CD4-positive, alpha-beta T cell (primary cell): ENCODE data around the gene NTN1. TPM values are rescaled to one million over a fixed set of nuclear protein-coding genes. Genes with fewer than 3 reads are reported as not detected.

Experiments used
- ATAC-seq: fragments of 200-7000 bp; cut with Tn5 transposase; one replicate; pipeline ENCODE4 v1.10.0; 2022; ENCODE audit warnings: mild to moderate bottlenecking; ENCODE audit not compliant: poor library complexity
- CTCF ChIA-PET: fragments of 350-600 bp; sonication (Branson Sonifier 250); formaldehyde crosslinking; loops from one replicate; lab custom pipeline; 2021; ENCODE audit warnings: antibody characterized with exemption, inconsistent platforms; lab: Charles Lee
- POLR2A ChIA-PET: fragments of 350-600 bp; sonication (Branson Sonifier 250); formaldehyde crosslinking; loops from one replicate; lab custom pipeline; 2021; ENCODE audit warnings: antibody characterized with exemption, inconsistent platforms; lab: Charles Lee
- DNase-seq, 14 experiments: peaks; one replicate each; pipeline ENCODE4 v3.0.0-alpha.2; 2013 to 2020; ENCODE audit warnings: mixed read lengths in 2 of 14
- H3K27ac ChIP-seq, 2 donors: one replicate each; pipeline versions ENCODE4 v1.5.1 to v1.7.0; 2013; ENCODE audit warnings: low read length in 2 of 2, low read depth in 1 of 2, mild to moderate bottlenecking in 1 of 2
- H3K27me3 ChIP-seq, 2 experiments: 1 replicate in 1 of 2; 2 replicates in 1 of 2; pipeline versions ENCODE4 v1.6.1 to v1.7.0; 2013; ENCODE audit warnings: low read length in 2 of 2, control low read depth in 1 of 2, mild to moderate bottlenecking in 1 of 2, moderate library complexity in 1 of 2; ENCODE audit not compliant: insufficient read depth in 2 of 2, control insufficient read depth in 1 of 2
- H3K36me3 ChIP-seq: one replicate; pipeline ENCODE4 v1.6.1; 2013; ENCODE audit warnings: low read length, control low read depth; ENCODE audit not compliant: insufficient read depth
- H3K4me1 ChIP-seq: one replicate; pipeline ENCODE4 v1.6.1; 2013; ENCODE audit warnings: low read length, control low read depth; ENCODE audit not compliant: insufficient read depth
- H3K4me3 ChIP-seq: one replicate; pipeline ENCODE4 v1.5.1; 2013; ENCODE audit warnings: mild to moderate bottlenecking, low read length, moderate library complexity
- H3K9me3 ChIP-seq, 2 experiments: 1 replicate in 1 of 2; 2 replicates in 1 of 2; pipeline versions ENCODE4 v1.6.1 to v1.7.0; 2013; ENCODE audit warnings: low read length in 2 of 2, mild to moderate bottlenecking in 2 of 2, control low read depth in 1 of 2, moderate library complexity in 1 of 2; ENCODE audit not compliant: control insufficient read depth in 1 of 2, insufficient read depth in 1 of 2
- H3K27ac Mint-ChIP-seq: one replicate; pipeline ENCODE4 v1.8.0; 2020; ENCODE audit warnings: mixed read lengths
- H3K27me3 Mint-ChIP-seq: one replicate; pipeline ENCODE4 v1.8.0; 2021; ENCODE audit warnings: mixed read lengths
- H3K36me3 Mint-ChIP-seq: one replicate; pipeline ENCODE4 v1.8.0; 2021; ENCODE audit warnings: low read depth, mixed read lengths
- H3K4me1 Mint-ChIP-seq: one replicate; pipeline ENCODE4 v1.8.0; 2021; ENCODE audit warnings: low read depth, mixed read lengths
- H3K4me3 Mint-ChIP-seq: one replicate; pipeline ENCODE4 v1.8.0; 2020; ENCODE audit warnings: mild to moderate bottlenecking, mixed read lengths
- H3K9me3 Mint-ChIP-seq: one replicate; pipeline ENCODE4 v1.8.0; 2020; ENCODE audit warnings: mixed read lengths
- CTCF ChIP-seq: fragments of 200-600 bp; IDR thresholded peaks from one replicate; pipeline ENCODE4 v1.8.0; 2022; ENCODE audit warnings: antibody characterized with exemption, mild to moderate bottlenecking
- intact Hi-C, 2 experiments: fragments of 100-400 bp; cut with DNase I in 1 of 2; cut with micrococcal nuclease in 1 of 2; formaldehyde crosslinking; loops; one replicate each; pipeline versions ENCODE4 v1.15.1 to v1.9.0; 2023 to 2025; cut with DNase I, micrococcal nuclease
- total RNA-seq, 174 experiments: library from RNA in 2 of 174; stranded (reverse) in 2 of 174; gene quantifications; one replicate each; pipeline ENCODE4 v1.2.3 and lab custom pipeline; 2021 to 2026

The NTN1 gene
- total RNA-seq, 2 experiments from 2014 or later, result 0.08 to 0.14 TPM

GRCh38 chr17:9203771-9204425, 182.6 kb downstream of the NTN1 start:
- ChIA-PET CTCF (no interaction called here), POLR2A (no interaction called here)
- no peaks in the 10 kb centered on the region for H3K27me3 Mint-ChIP-seq
- Histone ChIP-seq H3K27me3 (no peaks in the 10 kb centered on the region), H3K4me3 (no peak overlapping the region), H3K27ac (no peak overlapping the region), H3K4me1 (no peaks in the 10 kb centered on the region), H3K9me3 (no peaks in the 10 kb centered on the region), H3K36me3 (no peaks in the 10 kb centered on the region)
- H3K4me1 Mint-ChIP-seq, result no peaks in the 10 kb centered on the region
- no peaks in the 10 kb centered on the region for H3K9me3 Mint-ChIP-seq
- H3K4me3 Mint-ChIP-seq, result no peak overlapping the region
- TF ChIP-seq CTCF, result no peak
- H3K36me3 Mint-ChIP-seq, result no peaks in the 10 kb centered on the region
- no peak overlapping the region for H3K27ac Mint-ChIP-seq
- DNase-seq, result no peak
- ATAC-seq, result no peak
- intact Hi-C loops, result no loop called here

GRCh38 chr17:9204637-9205329, 183.5 kb downstream of the NTN1 start:
- no peak for DNase-seq
- no peak overlapping the region for H3K27ac Mint-ChIP-seq
- no peaks in the 10 kb centered on the region for H3K27me3 Mint-ChIP-seq
- Histone ChIP-seq H3K36me3 (no peaks in the 10 kb centered on the region), H3K4me1 (no peaks in the 10 kb centered on the region), H3K4me3 (no peak overlapping the region), H3K27me3 (peaks cover 0 to 2% of the 10 kb centered on the region in 2 experiments), H3K27ac (no peak overlapping the region), H3K9me3 (peaks cover 0 to under 1% of the 10 kb centered on the region in 2 experiments)
- H3K36me3 Mint-ChIP-seq, result no peaks in the 10 kb centered on the region
- no peaks in the 10 kb centered on the region for H3K9me3 Mint-ChIP-seq
- intact Hi-C loops, result no loop called here
- no peak for TF ChIP-seq CTCF
- ChIA-PET POLR2A (no interaction called here), CTCF (no interaction called here)
- no peak overlapping the region for H3K4me3 Mint-ChIP-seq
- H3K4me1 Mint-ChIP-seq, result no peaks in the 10 kb centered on the region
- ATAC-seq, result no peak

GRCh38 chr17:9205520-9206409, 184.5 kb downstream of the NTN1 start:
- DNase-seq (no peak), ATAC-seq (no peak)
- Histone ChIP-seq H3K27ac (no peak overlapping the region), H3K36me3 (no peaks in the 10 kb centered on the region), H3K9me3 (peaks cover 0 to 3% of the 10 kb centered on the region in 2 experiments), H3K27me3 (peaks cover 0 to 2% of the 10 kb centered on the region in 2 experiments), H3K4me1 (no peaks in the 10 kb centered on the region), H3K4me3 (no peak overlapping the region)
- CTCF ChIA-PET, result no interaction called here
- no peaks in the 10 kb centered on the region for H3K4me1 Mint-ChIP-seq
- no peaks in the 10 kb centered on the region for H3K36me3 Mint-ChIP-seq
- no peak overlapping the region for H3K27ac Mint-ChIP-seq
- no peak overlapping the region for H3K4me3 Mint-ChIP-seq
- no peaks in the 10 kb centered on the region for H3K27me3 Mint-ChIP-seq
- no peaks in the 10 kb centered on the region for H3K9me3 Mint-ChIP-seq
- intact Hi-C loops, result no loop called here
- TF ChIP-seq CTCF, result no peak
- POLR2A ChIA-PET, result no interaction called here
